MM.1S (cell line): ENCODE measurements around the gene PSENEN.

ENCODE experiments used
- DNase-seq: peaks from one replicate; pipeline ENCODE4 v3.0.0-alpha.2; 2015
- H2AFZ ChIP-seq: fragments of 300-600 bp; sonication (generic); 2 replicates; pipeline ENCODE4 v1.6.0; 2016; ENCODE audit warnings: antibody characterized with exemption, low read length
- H3F3A ChIP-seq: fragments of 300-600 bp; sonication (generic); 2 replicates; pipeline ENCODE4 v1.6.1; 2016; ENCODE audit warnings: mild to moderate bottlenecking, antibody characterized with exemption, low read length, moderate library complexity, mixed read lengths; ENCODE audit not compliant: insufficient read depth
- H3K27ac ChIP-seq: fragments of 300-600 bp; sonication (generic); 2 replicates; pipeline ENCODE4 v1.5.1; 2016; ENCODE audit warnings: mild to moderate bottlenecking, low read length
- H3K27me3 ChIP-seq: fragments of 300-600 bp; sonication (generic); replicated peaks from 2 replicates; pipeline ENCODE4 v1.6.0; 2016; ENCODE audit warnings: low read length; ENCODE audit not compliant: insufficient read depth
- H3K36me3 ChIP-seq: fragments of 300-600 bp; sonication (generic); replicated peaks from 2 replicates; pipeline ENCODE4 v1.6.1; 2016; ENCODE audit warnings: mild to moderate bottlenecking, low read length, mixed read lengths; ENCODE audit not compliant: insufficient read depth
- H3K4me1 ChIP-seq: fragments of 300-600 bp; sonication (generic); 2 replicates; pipeline ENCODE4 v1.6.1; 2016; ENCODE audit warnings: low read length, mixed read lengths
- H3K4me2 ChIP-seq: fragments of 300-600 bp; sonication (generic); 2 replicates; pipeline ENCODE4 v1.6.0; 2016; ENCODE audit warnings: low read depth, low read length
- H3K4me3 ChIP-seq: fragments of 300-600 bp; sonication (generic); 2 replicates; pipeline ENCODE4 v1.5.1; 2016; ENCODE audit warnings: low read length, mixed read lengths
- H3K79me2 ChIP-seq: fragments of 300-600 bp; sonication (generic); 2 replicates; pipeline ENCODE4 v1.6.1; 2016; ENCODE audit warnings: mixed run types, low read length, mixed read lengths
- H3K9ac ChIP-seq: fragments of 300-600 bp; sonication (generic); 2 replicates; pipeline ENCODE4 v1.6.1; 2016; ENCODE audit warnings: low read length, mixed read lengths
- H3K9me2 ChIP-seq: fragments of 300-600 bp; sonication (generic); replicated peaks from 2 replicates; pipeline ENCODE4 v1.6.1; 2016; ENCODE audit warnings: mild to moderate bottlenecking, low read length, mixed read lengths; ENCODE audit not compliant: insufficient read depth
- H3K9me3 ChIP-seq: fragments of 300-600 bp; sonication (generic); replicated peaks from 2 replicates; pipeline ENCODE4 v1.6.1; 2016; ENCODE audit warnings: mild to moderate bottlenecking, low read length, mixed read lengths; ENCODE audit not compliant: insufficient read depth
- H4K20me1 ChIP-seq: fragments of 300-600 bp; sonication (generic); 2 replicates; pipeline ENCODE4 v1.6.1; 2016; ENCODE audit warnings: mild to moderate bottlenecking, low read length, moderate library complexity, mixed read lengths; ENCODE audit not compliant: insufficient read depth
- CTCF ChIP-seq: fragments of 300-600 bp; sonication (generic); IDR thresholded peaks from 2 replicates; pipeline ENCODE4 v1.5.1; 2016; ENCODE audit warnings: antibody characterized with exemption, low read length, mixed read lengths
- EZH2 ChIP-seq: fragments of 300-600 bp; sonication (generic); optimal IDR thresholded peaks from 2 replicates; pipeline ENCODE3; 2017; ENCODE audit warnings: low read depth, mild to moderate bottlenecking, antibody characterized with exemption, low read length, mixed read lengths
- EZH2phosphoT487 ChIP-seq: fragments of 300-600 bp; sonication (generic); IDR thresholded peaks from 2 replicates; pipeline ENCODE4 v1.6.1; 2018; ENCODE audit warnings: antibody characterized with exemption, low read length

Gene PSENEN

DNA sequence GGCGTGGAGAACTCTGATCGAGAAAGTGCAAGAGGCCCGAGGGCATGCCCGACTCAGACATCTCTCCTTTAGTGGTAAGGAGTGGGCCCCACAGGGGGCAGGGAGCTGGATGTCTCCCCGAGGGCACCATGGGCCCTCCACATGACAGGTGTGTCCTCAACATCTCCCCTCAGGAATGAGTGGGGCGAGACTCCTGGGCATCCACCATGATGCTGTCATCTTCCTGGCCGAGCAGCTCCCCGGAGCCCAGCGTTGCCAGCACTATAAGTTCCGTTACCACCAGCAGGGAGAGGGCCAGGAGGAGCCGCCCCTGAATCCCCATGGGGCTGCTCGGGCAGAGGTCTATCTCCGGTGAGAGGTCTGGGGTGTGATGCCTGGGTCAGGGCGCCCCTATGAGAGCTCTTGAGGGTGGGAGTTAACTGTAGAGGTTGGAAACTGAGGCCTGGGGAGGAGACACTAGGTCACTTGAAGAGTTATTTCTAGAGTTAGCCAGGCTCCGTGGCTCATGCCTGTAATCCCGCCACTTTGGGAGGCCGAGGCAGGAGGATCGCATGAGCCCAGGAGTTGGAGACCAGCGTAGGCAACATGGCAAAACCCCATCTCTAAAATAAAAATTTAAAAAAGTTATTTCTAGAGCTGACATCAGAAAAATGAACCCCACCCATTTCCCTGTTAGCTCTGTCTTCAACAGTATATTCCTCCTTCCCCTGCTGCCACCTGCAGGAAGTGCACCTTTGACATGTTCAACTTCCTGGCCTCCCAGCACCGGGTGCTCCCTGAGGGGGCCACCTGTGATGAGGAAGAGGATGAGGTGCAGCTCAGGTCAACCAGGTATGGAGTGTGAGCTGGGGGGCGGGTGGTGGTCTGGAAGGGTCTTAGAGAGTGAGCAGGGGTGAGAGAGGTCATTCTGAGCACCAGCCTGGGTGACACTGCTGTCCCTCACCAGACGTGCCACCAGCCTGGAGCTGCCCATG is 8.3 kb upstream of the PSENEN start:
- no peaks in the 10 kb centered on the region for H3K9me3 ChIP-seq
- H3K27me3 ChIP-seq = no peaks in the 10 kb centered on the region
- H3K79me2 ChIP-seq = no peaks in the 10 kb centered on the region
- no peak for TF ChIP-seq EZH2
- TF ChIP-seq CTCF = peak; percentile 16
- no peak overlapping the region for H3K4me3 ChIP-seq
- H3F3A ChIP-seq = peaks cover 19% of the 10 kb centered on the region; the same call in 1 of the 2 replicates
- DNase-seq = no peak
- H4K20me1 ChIP-seq = no peaks in the 10 kb centered on the region
- H3K9me2 ChIP-seq = no peaks in the 10 kb centered on the region
- 0 out of 2 replicates have a peak, but pooled peaks cover 3% of the 10 kb centered on the region for H3K4me1 ChIP-seq
- no peak overlapping the region for H3K27ac ChIP-seq
- no peak overlapping the region for H3K4me2 ChIP-seq
- 0 out of 2 replicates have a peak, but pooled peaks cover 5% of the 10 kb centered on the region for H3K36me3 ChIP-seq
- H3K9ac ChIP-seq = no peak overlapping the region
- no peak overlapping the region for H2AFZ ChIP-seq

DNA sequence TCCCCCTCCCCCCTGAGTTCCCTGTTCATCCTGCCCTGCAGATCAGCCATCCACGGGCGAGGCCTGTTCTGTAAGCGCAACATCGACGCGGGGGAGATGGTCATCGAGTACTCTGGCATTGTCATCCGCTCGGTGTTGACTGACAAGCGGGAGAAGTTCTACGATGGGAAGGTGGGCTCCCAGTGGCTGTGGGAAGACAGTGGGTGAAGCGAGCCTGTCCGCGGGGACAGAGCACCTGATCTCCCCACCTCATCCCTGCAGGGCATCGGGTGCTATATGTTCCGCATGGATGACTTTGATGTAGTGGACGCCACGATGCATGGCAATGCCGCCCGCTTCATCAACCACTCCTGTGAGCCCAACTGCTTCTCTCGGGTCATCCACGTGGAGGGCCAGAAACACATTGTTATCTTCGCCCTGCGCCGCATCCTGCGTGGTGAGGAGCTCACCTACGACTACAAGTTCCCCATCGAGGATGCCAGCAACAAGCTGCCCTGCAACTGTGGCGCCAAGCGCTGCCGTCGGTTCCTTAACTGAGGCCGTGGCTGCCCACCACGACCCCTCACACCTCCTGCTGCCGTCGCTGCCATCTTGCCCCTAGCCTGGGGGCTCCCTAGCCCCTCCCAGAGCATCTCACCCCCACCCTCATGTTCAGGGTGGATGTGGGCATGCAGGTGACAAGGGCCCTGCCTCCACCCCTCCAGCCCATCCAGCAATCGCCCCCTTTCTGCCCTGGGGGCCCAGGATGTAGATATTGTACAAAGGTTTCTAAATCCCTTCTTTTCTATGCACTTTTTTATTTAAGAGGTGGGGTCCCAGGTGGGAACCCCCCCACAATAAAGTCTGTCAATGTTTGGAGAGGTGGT is 7.2 kb upstream of the PSENEN start:
- Histone ChIP-seq H3K27me3 (no peaks in the 10 kb centered on the region), H2AFZ (no peak overlapping the region), H3K79me2 (no peaks in the 10 kb centered on the region), H3K9me3 (no peaks in the 10 kb centered on the region), H4K20me1 (no peaks in the 10 kb centered on the region), H3K4me2 (no peak overlapping the region), H3K9me2 (no peaks in the 10 kb centered on the region), H3K36me3 (0 out of 2 replicates have a peak, but pooled peaks cover 5% of the 10 kb centered on the region), H3F3A (peaks cover 24% of the 10 kb centered on the region; the same call in 1 of the 2 replicates), H3K4me3 (no peak overlapping the region), H3K4me1 (peaks cover 9% of the 10 kb centered on the region), H3K27ac (no peak overlapping the region), H3K9ac (no peak overlapping the region)
- DNase-seq = no peak
- TF ChIP-seq EZH2 (no peak), EZH2phosphoT487 (no peak), CTCF (no peak)

- Histone ChIP-seq H3K4me3 (no peak overlapping the region), H3K9ac (no peak overlapping the region), H3K9me2 (no peaks in the 10 kb centered on the region), H4K20me1 (no peaks in the 10 kb centered on the region), H3K27me3 (no peaks in the 10 kb centered on the region), H3K4me1 (peaks cover 12% of the 10 kb centered on the region), H3K27ac (no peak overlapping the region), H3K36me3 (0 out of 2 replicates have a peak, but pooled peaks cover 2% of the 10 kb centered on the region), H2AFZ (no peak overlapping the region), H3K79me2 (peaks cover 4% of the 10 kb centered on the region), H3K9me3 (no peaks in the 10 kb centered on the region), H3K4me2 (no peak overlapping the region), H3F3A (peaks cover 24% of the 10 kb centered on the region; the same call in 1 of the 2 replicates)
- DNase-seq = peak; percentile 4
- TF ChIP-seq EZH2 (no peak), EZH2phosphoT487 (no peak), CTCF (no peak)
Measured at GRCh38 chr19:35738887-35739229, 6.6 kb upstream of the PSENEN start.
